Bone marrow (tissue), 2 donors: ENCODE measurements around the gene EVX1.

Experiments
- DNase-seq, 2 donors: peaks; one replicate each; lab custom pipeline; 2025; lab: John Stamatoyannopoulos, UW

EVX1 gene

DNA sequence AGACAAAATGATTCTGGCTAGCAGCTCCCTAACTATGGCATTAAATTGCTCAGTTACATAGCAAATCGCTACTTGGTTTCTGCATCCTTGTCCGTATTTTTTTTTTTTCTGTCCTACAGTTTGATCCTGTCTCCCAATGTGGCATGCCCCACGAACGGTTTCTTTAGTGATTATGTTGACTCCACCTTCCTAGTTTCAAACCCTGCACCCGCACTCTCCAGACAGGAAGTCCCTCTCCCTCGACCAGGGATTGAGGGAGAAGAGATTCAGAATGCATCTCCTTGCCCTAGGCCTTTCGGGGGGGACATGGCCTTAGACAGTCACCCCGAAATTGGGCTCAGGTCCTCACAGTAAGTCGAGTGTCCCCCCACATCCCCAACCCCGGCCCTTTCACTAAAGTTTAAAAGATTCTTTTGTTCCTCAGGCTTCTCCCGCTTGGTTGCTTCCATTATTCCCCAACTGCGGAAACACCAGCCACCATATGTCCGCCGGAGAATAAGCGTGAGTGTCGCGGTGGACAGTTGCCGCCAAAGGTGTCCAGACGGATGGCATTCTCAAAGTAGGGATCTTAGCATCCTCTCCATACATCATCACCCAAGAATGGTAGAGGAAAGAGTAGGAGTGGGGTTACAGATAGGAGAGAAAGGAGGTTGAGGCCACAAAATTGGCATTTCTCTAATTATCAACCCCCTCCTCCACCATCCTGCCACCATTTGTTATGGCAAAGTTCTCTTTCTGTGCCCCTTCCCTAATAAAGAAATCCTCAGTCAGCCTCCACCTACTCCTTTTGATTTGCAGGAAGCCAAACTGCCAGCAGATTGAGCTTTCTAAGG lies 7.3 kb downstream of the EVX1 start:
- no peak for DNase-seq

DNA sequence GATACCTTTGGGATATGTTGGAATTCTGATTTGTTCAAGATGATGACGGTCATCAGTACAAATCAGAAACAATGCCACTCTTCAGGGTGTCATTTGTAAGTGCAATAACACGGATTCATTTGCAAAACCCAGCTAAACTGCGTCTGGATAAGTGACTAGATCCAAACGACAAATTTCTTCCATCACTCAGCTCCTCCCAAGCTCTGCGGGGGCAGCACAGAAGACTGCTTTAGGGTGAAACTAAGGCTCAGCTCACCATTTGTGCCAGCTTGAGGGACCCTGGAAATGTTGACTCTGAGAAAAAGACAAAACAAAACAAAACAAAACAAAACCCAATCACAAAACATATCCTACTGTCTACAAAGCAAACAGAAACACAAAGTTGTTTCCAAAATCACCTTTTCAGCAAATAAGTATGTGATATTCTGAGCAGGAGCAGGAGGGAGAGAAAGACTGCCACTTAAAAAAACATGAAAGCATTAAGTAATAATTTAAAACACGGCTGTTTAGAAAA lies 8.0 kb downstream of the EVX1 start:
- DNase-seq, result no peak

DNA sequence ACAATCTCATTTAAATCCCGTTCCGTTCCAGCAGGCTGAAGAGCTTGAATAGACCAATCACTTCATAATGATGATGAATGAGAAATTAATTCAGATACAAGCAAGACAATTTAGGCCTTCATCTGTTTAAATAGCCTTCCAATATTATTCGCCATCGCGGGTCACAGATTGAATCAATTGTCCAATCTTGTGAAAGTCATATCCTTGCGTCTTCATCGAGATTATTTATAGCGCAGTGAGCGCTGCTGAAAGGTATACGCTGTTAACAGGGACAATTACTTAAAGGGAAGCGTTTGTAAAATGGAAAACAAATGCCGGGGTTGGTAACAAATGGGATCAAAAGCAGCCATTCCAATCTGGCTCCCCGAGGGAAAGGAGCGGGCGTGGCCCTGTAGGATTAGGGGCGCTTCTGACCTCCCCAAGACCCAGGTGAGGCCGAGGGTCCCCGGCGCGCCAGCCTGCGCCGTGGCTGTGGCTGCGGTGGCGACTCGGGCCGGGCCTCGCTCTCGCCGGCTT lies 8.6 kb downstream of the EVX1 start:
- no peak for DNase-seq

DNA sequence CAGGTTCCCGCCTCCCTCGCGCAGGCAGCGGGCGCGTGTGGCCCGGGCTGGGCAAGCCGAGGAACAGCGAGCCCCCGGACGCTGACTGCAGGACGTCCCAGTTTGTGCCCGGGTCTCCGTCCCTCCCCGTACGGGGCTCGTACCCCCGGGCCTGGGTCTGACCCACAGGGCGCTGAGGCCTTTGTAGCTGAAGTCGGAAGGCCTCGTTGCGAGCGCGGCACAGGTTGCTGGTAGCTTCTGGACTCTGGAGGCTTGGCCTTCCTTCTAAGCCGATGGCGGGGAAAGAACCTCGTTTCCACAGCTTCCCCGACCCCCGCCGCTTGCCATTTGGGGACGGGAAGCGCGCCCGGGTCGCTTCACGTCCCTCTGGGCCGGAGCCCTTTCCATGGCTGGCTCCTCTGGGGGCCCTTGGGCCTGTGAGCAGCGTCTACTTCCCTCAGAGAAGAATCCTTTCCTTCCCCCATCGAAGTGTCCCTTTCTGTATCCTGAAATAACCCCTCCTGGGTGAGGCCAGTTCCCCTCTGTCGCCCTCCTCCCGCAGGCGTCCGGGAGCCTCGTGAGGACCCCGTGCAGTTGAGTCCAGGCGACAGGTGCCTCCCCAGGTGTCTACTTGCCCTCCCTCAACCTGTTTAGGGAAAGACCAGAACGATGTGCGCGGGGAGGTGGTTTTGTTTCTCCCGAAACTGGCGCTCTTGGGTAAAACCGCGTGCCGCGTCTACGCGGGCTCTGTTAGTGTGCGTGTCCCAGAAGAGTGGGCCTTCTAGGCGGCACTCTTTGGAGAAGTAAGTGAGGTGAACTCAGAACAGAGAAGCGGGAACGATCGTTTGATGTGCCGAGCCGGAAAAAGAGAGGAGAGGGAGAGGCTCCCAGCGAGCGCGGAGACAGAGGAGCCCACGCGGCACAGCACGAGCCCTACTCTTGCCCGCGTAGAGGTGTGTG lies 9.3 kb downstream of the EVX1 start:
- no peak for DNase-seq

DNA sequence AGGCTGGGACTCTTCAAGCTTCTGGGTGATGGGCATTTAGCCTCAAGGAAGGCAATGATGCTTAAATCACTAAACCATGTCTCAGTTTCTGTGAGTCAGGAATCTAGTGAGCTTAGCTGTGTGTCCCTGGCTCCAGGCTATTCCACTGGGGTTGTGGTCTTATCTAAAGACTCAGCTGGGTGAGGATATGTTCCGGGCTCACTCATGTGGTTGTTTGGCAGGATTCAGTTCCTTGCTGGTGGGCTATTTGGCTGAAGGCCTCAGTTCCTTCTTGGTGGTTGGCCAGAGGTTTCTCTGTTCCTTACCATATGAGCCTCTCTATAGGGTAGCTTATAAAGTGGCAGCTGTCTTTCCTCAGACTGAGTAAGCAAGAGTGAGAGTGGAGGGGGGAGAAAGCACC lies 12.0 kb downstream of the EVX1 start:
- no peak for DNase-seq

DNA sequence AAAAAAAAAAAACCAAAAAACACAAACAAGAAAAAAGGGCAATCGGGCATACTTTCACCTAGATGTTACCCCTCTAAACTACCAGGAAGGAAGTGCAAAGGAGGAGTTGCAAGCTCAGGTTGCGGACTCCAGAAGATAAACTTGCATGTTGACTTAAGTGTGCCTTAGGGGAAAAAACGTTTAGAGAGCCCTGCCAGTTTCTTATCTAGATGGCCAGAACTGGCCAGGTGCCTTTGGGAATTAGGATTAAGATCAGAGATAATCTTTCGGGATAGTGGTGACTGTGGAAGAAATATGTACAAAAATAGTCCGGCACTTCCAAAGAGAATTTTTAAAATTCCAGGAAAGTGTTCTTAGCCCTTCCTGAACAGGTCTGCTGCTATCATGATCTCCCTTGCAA lies 17.6 kb downstream of the EVX1 start:
- DNase-seq, result no peak

DNA sequence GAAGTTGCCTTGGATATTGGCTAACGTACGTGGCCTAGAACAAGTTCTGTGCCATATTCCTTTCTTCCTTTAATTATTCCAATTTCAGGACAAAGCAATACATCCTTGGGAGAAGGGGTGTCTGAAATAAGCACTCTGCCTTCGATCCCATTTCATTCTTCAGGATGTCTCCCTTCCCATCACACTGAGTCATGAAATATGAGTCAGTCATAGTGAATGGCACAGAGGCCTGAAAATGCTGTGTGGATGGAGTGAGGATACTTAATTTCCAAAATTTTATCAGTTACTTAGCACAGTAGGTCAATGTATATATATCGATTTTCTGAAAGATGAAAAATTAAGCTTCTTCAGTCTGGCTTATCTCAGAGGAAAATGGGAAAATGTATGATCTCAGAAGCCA lies 19.5 kb downstream of the EVX1 start:
- DNase-seq, result no peak

DNA sequence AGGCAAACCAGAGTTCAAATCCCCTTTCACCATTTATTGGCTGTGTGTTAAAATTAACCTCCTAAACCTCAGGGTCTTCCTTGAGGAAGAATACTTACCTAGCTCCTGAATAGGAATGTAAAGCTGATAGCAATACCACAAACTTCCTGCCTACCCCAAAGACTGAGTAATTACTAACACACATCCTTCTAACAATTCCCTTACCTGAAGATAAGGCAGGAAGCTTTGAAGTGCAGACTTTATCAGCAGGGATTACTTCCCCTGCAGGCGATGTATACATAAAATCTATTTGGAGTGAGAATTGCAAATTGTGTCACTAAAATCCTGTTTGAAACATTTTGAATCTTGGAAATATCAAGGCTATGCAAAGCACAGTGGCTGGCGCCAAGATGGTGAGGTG lies 21.2 kb downstream of the EVX1 start:
- DNase-seq, result no peak

DNA sequence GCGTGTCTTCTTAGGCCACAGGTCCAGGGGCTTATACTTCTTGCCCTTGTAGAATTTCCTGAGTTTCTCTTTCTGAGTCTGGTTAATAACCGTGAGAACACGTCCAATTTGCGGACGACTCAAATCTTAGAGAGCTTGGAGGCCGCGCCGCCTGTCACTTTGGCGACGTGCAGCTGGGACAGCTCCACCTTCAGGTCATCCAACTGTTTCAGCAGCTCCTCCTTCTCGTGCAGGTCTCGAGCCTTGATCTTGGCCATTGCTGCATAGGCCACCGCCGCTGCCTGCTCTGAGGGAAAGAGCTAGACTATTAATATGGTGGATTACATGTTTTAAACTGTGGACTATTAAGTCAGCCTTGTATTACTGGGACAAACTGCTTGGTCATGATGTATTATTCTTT lies 26.9 kb downstream of the EVX1 start:
- no peak for DNase-seq

DNA sequence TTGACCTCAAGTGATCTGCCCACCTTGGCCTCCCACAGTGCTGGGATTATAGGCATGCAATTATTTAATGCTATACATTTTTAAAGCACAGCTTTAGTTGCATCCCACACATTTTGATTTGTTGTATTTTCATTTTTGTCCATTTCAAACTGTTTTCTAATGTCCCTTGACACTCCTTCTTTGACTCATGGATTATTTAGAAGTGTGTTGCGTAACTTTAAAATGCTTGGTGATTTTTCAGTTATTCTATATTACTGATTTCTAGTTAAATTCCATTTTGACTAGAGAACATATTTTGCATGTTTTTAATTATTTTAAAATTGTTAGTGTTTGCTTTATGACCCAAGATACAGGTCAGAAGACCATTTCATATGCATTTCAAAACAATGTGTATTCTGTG lies 28.8 kb downstream of the EVX1 start:
- DNase-seq, result no peak

DNA sequence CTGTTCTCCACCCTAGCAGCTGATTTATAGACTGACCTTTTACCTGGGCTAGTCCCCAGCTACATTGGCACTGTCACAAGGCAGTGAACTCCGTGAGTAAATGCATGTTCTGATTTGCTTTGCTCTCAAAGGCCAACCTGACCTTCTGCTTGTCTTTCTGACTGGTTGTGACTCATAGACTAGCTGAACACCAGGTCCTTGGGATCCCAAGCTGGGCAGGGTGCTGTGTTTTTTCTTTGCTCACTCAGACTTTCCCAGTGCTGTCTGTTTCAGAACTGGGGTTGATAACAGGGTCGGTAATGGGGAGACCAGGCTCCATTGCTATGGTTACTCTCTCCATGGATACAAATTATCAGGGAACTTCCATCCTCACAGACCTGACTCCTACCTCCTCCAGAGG lies 35.0 kb downstream of the EVX1 start:
- DNase-seq, result no peak

DNA sequence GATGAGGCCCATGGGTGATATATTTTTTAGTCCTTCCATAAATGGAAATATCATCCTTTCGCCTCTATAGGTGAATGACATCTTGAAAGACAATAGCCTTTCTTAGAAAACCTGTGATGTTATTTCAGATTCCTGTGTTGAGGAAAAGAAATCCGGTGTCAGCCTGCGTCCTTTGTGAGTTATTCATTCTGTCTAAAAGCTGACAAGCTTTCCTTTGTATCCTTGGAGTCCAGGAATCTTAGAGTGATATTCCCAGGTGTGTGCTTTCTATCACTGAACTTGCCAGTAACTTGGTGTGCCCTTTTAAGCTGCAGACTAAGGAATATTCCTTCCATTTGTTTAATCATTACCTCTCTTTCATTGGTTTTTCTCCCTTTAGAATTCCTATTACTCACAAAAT lies 41.0 kb downstream of the EVX1 start:
- DNase-seq, result no peak

DNA sequence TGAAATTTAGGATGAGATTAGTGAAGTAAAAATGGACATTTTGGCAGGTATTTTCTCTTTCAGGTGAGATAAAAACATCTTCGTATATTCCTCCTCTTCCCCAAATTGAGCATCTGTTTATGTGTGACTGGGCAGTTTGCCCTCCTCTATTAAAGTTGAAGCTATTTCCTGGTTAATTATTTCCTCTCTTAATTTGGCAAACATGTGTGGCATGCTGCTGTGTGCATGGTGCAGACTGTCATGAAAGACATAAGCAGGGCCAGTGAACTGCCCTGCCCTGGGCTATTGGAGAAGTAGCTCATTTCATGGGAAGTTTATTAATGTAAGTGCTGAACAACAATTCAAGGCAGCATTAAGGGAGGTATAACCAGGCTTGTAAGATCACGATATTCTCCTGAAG lies 52.6 kb downstream of the EVX1 start:
- DNase-seq, result no peak

DNA sequence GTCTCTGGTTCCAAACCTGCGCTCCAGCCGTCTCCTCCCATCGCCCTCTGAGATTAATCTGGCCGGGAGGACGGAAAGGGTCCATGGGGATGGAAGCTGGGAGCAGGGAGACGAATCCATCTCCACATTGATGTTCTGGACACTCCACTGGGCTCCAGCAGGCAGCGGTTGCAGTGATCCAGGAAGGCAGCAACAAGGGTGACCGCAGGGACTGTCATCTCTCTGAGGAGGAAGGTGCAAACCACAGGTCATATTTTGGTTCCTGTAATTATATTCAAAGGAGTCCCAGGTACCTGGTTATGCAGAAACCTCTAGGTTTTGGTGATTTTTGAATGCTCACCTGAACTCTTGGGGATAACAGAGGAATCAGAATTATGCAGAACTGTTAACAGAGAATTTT lies 54.8 kb downstream of the EVX1 start:
- no peak for DNase-seq
